Mesendoderm (in vitro differentiated cells): Measurements from ENCODE around the gene GP5.

Experiments used
- DNase-seq: peaks from one replicate; pipeline ENCODE4 v3.0.0; 2013
- H2AK5ac ChIP-seq: 2 replicates; pipeline ENCODE4 v1.6.1; 2013; ENCODE audit warnings: low read length, inconsistent platforms
- H2BK120ac ChIP-seq: 2 replicates; pipeline ENCODE4 v1.6.1; 2013; ENCODE audit warnings: low read depth, mild to moderate bottlenecking, low read length, moderate library complexity, mixed read lengths
- H2BK15ac ChIP-seq: replicated peaks from 2 replicates; pipeline ENCODE4 v1.6.1; 2013; ENCODE audit warnings: low read depth, mild to moderate bottlenecking, moderate library complexity
- H2BK5ac ChIP-seq: 2 replicates; pipeline ENCODE4 v1.6.1; 2013; ENCODE audit warnings: low read length, inconsistent platforms
- H3K18ac ChIP-seq: 2 replicates; pipeline ENCODE4 v1.6.1; 2013; ENCODE audit warnings: mild to moderate bottlenecking, low read length, mixed read lengths
- H3K23ac ChIP-seq: one replicate; pipeline ENCODE4 v1.6.1; 2013; ENCODE audit warnings: low read length
- H3K27ac ChIP-seq: 2 replicates; pipeline ENCODE4 v1.5.1; 2013; ENCODE audit warnings: low read depth, mild to moderate bottlenecking, inconsistent platforms, low read length, moderate library complexity
- H3K27me3 ChIP-seq: 2 replicates; pipeline ENCODE4 v1.6.1; 2013; ENCODE audit warnings: low read length, control low read depth, mild to moderate bottlenecking, inconsistent platforms; ENCODE audit not compliant: insufficient read depth, poor library complexity
- H3K36me3 ChIP-seq: 2 replicates; pipeline ENCODE4 v1.6.1; 2013; ENCODE audit warnings: low read length, inconsistent platforms; ENCODE audit not compliant: control insufficient read depth, insufficient read depth
- H3K4ac ChIP-seq: one replicate; pipeline ENCODE4 v1.6.1; 2013; ENCODE audit warnings: low read depth, mild to moderate bottlenecking, low read length, moderate library complexity
- H3K4me1 ChIP-seq: 2 replicates; pipeline ENCODE4 v1.6.1; 2013; ENCODE audit warnings: low read depth, low read length, inconsistent platforms; ENCODE audit not compliant: control insufficient read depth
- H3K4me2 ChIP-seq: 2 replicates; pipeline ENCODE4 v1.6.1; 2013; ENCODE audit warnings: low read length
- H3K4me3 ChIP-seq: 2 replicates; pipeline ENCODE4 v1.5.1; 2013; ENCODE audit warnings: mild to moderate bottlenecking, low read length
- H3K56ac ChIP-seq: one replicate; pipeline ENCODE4 v1.6.1; 2013; ENCODE audit warnings: low read length
- H3K79me1 ChIP-seq: 2 replicates; pipeline ENCODE4 v1.6.1; 2013; ENCODE audit warnings: low read length, inconsistent platforms
- H3K79me2 ChIP-seq: 2 replicates; pipeline ENCODE4 v1.6.1; 2013; ENCODE audit warnings: mild to moderate bottlenecking, low read length; ENCODE audit not compliant: control insufficient read depth, insufficient read depth
- H3K9ac ChIP-seq: 2 replicates; pipeline ENCODE4 v1.6.1; 2013; ENCODE audit warnings: low read length, inconsistent platforms
- H4K5ac ChIP-seq: one replicate; pipeline ENCODE4 v1.6.1; 2013; ENCODE audit warnings: low read length
- H4K8ac ChIP-seq: one replicate; pipeline ENCODE4 v1.6.1; 2013; ENCODE audit warnings: low read depth, mild to moderate bottlenecking, control low read depth, low read length, moderate library complexity
- WGBS: extraction: QIAGEN DNeasy Blood & Tissue Kit; methylation state at CpG from one replicate; pipeline ENCODE4 v1.1.7; 2013; ENCODE audit warnings: low lambda C conversion rate, missing lambda C conversion rate; ENCODE audit not compliant: insufficient coverage; ENCODE audit errors: extremely low coverage; 5-methylcytosine and 5-hydroxymethylcytosine counted together

The GP5 gene

DNA sequence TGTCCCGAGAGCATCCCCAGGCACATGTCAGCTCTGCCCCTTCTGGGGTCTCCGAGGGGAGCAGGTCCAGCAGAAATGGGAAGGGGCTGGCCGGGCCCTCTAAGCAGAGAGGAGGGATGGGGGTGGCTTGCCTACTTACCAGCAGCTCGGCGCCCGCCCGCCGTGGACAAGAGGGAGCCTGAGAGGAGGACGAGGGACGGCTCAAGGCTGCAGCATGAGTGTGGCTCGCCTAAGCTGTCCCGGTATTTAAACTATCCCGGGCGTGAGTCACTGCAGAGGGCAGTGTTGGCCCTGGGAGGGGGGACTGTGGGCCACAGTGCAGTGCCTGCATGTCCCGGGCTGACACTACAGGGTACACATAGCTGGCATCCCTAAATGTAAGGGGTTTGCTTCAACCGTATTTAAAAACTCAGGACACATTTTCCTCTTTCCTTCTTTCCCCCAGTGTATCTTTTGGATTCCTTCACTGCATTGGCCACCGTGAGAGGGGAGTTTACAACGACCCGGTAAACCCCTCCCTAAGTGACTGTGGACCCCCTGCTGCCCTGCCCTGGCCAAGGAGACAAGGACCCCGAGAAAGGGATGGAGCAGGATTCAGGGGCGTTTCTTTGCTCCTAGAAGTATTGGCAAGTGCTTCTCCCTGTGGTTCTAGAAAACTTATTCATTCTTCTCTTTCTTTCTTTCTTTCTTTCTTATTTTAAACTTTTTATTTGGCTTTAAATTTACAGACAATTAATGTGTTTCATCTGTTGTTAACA is 29.4 kb downstream of the GP5 start, which contains the start of gene LRRC15:
TSS of gene LRRC15 (minus strand) at position 222 of the 758 bp plus-strand sequence. CDS start 8,700 bp downstream, outside the sequence.
- Histone ChIP-seq H3K4me1 (peaks cover 2% of the 10 kb centered on the region), H3K27me3 (no peaks in the 10 kb centered on the region), H3K79me2 (no peaks in the 10 kb centered on the region), H3K27ac (no peak within 1 kb of the TSS), H4K5ac (no peak within 1 kb of the TSS), H2BK120ac (no peak within 1 kb of the TSS), H3K56ac (peak within 1 kb of the TSS; percentile 64), H3K4me3 (no peak within 1 kb of the TSS), H4K8ac (no peak within 1 kb of the TSS), H2AK5ac (no peak within 1 kb of the TSS), H3K36me3 (no peaks in the 10 kb centered on the region), H2BK15ac (no peak within 1 kb of the TSS), H2BK5ac (no peak within 1 kb of the TSS), H3K23ac (peak within 1 kb of the TSS; percentile 1), H3K4ac (no peak within 1 kb of the TSS), H3K9ac (peak within 1 kb of the TSS; percentile 31), H3K4me2 (peak within 1 kb of the TSS; percentile 38), H3K18ac (no peak within 1 kb of the TSS), H3K79me1 (no peaks in the 10 kb centered on the region)
- WGBS, result no CpG with 5 or more reads among the region's 21 CpGs
- DNase-seq, result peak; percentile 87

DNA sequence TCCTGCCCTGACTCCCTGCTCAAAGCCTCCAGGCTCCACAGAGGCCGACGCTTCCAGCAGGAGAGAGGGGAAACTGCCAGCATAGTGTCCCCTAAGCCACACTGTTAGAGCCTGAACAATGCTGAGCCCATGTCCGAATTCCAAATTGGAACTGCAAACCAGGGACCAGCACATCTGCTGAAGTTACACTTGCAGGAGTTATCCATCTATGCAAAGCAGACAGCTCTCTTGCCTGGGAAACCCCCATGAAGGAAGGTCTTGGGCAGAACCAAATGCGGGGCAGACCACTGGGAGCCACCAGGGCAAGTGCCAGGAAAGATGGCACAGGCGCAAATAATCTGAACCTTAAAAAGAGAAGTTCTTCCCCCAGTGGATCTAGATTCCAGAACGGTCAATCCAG is 30.1 kb downstream of the GP5 start:
- Histone ChIP-seq H3K18ac (no peak overlapping the region), H3K27me3 (no peaks in the 10 kb centered on the region), H3K9ac (no peak overlapping the region), H2AK5ac (no peak overlapping the region), H3K79me1 (no peaks in the 10 kb centered on the region), H3K27ac (no peak overlapping the region), H3K79me2 (no peaks in the 10 kb centered on the region), H2BK120ac (no peak overlapping the region), H3K56ac (no peak overlapping the region), H4K8ac (no peak overlapping the region), H3K4ac (no peak overlapping the region), H2BK5ac (no peak overlapping the region), H3K4me3 (no peak overlapping the region), H3K4me2 (no peak overlapping the region), H3K23ac (peak overlapping the region; percentile 1), H4K5ac (no peak overlapping the region), H2BK15ac (no peak overlapping the region), H3K4me1 (peaks cover 2% of the 10 kb centered on the region), H3K36me3 (no peaks in the 10 kb centered on the region)
- no CpG with 5 or more reads among the region's 6 CpGs for WGBS
- no peak for DNase-seq

DNA sequence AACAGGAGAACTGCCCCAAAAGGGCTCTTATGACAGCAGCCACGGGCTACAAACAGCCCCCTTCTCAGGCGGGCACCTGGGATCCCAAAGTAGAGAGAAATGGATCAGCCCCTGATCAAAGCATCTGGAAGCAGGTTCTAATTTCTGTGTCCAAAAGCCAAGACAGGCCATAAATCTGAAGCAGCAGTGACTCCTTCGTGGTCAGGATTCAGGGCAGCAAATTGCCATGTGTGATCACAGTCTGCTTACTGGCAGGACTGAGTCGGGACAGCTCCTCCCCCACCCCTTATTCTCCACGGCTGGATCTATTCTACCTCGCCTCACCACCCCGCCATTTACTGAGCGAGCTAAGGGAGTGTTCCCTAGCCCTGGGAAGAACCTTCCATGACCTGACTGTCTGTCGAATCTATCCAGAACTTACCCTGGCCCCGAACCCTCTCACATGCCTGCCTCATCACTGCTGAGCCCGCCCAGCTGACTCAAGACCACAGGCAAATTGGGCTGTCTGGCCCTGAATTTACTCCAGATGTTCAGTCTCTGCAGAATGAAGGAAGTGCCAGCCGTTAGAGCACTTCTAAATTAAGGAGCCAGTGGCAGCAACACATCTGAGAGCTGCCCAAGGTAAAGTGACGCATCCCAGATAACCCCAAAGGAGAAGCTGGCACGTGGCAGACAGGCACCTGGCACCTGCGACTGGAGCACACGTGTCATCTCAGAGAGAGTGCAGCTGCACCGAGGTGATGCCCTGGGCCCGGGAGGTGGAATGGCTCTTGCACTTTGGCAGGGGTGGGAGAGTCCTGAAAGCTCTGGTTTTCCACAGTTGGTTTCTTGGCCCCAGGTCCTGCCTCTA is 30.8 kb downstream of the GP5 start:
- H3K4me3 ChIP-seq, result no peak overlapping the region
- no peaks in the 10 kb centered on the region for H3K79me1 ChIP-seq
- peak overlapping the region; percentile 1 for H3K23ac ChIP-seq
- H2BK5ac ChIP-seq, result no peak overlapping the region
- no peak overlapping the region for H2AK5ac ChIP-seq
- H3K27ac ChIP-seq, result no peak overlapping the region
- no peak overlapping the region for H2BK15ac ChIP-seq
- H3K4me2 ChIP-seq, result no peak overlapping the region
- H4K8ac ChIP-seq, result no peak overlapping the region
- H3K56ac ChIP-seq, result peak overlapping the region; percentile 56
- H3K18ac ChIP-seq, result no peak overlapping the region
- no peak overlapping the region for H4K5ac ChIP-seq
- H3K4ac ChIP-seq, result no peak overlapping the region
- no peaks in the 10 kb centered on the region for H3K79me2 ChIP-seq
- no peak overlapping the region for H2BK120ac ChIP-seq
- H3K4me1 ChIP-seq, result peaks cover 2% of the 10 kb centered on the region
- H3K27me3 ChIP-seq, result no peaks in the 10 kb centered on the region
- no peaks in the 10 kb centered on the region for H3K36me3 ChIP-seq
- no CpG with 5 or more reads among the region's 18 CpGs for WGBS
- no peak overlapping the region for H3K9ac ChIP-seq
- DNase-seq, result no peak

DNA sequence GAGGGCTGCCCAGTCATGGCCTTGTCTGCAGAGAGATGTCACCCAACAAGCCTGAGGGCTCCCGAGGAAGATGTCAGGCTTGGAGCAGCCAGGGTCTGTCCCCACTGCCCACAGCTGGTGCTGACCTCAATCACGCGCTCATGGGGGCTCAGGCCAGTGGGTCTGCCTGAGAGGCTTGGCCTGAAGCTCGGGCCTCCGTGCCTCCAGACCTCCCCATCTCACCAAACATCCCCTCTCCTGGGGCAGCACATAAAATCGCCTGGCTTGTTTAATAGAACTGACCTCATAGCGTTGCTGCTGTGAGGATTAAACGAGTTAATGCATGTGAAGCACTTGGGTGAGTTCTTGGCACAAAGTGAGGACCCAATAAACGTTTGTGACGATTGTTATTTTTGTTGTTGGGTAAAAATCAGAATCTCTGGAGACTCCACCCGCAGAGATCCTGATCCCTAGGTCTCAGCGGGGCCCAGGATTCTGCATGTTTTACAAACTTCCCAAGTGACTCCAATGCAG is 33.0 kb downstream of the GP5 start:
- Histone ChIP-seq H2BK120ac (no peak overlapping the region), H3K56ac (peak overlapping the region; percentile 34), H3K4me2 (no peak overlapping the region), H3K4me1 (peaks cover 2% of the 10 kb centered on the region), H3K79me2 (no peaks in the 10 kb centered on the region), H3K79me1 (no peaks in the 10 kb centered on the region), H3K27me3 (no peaks in the 10 kb centered on the region), H3K9ac (no peak overlapping the region), H2AK5ac (no peak overlapping the region), H3K23ac (no peak overlapping the region), H3K36me3 (no peaks in the 10 kb centered on the region), H3K27ac (no peak overlapping the region), H3K18ac (no peak overlapping the region), H3K4ac (no peak overlapping the region), H2BK15ac (no peak overlapping the region), H4K8ac (no peak overlapping the region), H2BK5ac (no peak overlapping the region), H4K5ac (no peak overlapping the region), H3K4me3 (no peak overlapping the region)
- DNase-seq, result no peak
- no CpG with 5 or more reads among the region's 12 CpGs for WGBS

DNA sequence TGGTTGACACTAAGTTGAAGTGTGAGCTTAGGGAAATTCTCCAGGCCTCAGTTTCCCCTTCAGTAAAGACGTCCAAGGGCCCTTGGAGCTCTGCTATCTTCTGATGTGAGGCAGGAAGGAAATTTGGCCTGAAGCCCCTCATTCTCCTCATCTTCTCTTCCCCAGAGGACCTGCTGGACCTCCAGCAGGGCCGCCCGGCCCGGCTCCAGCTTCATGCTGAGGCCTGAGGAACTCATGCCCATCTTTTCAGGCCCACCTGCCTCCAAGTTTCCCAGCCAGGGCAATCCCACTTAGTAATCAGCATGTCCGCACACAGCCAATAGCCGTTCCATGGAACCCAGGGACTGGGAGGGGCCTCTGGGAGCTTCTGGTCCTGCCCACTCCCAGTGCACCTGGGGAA is 33.5 kb downstream of the GP5 start:
- Histone ChIP-seq H2AK5ac (no peak overlapping the region), H4K5ac (no peak overlapping the region), H2BK15ac (no peak overlapping the region), H3K56ac (no peak overlapping the region), H3K27ac (no peak overlapping the region), H3K4me3 (no peak overlapping the region), H3K4ac (no peak overlapping the region), H3K4me1 (peaks cover 2% of the 10 kb centered on the region), H3K9ac (no peak overlapping the region), H3K79me1 (no peaks in the 10 kb centered on the region), H3K36me3 (no peaks in the 10 kb centered on the region), H2BK5ac (no peak overlapping the region), H2BK120ac (no peak overlapping the region), H3K18ac (no peak overlapping the region), H3K4me2 (no peak overlapping the region), H3K27me3 (no peaks in the 10 kb centered on the region), H3K23ac (no peak overlapping the region), H3K79me2 (no peaks in the 10 kb centered on the region), H4K8ac (no peak overlapping the region)
- no peak for DNase-seq
- WGBS, result no CpG with 5 or more reads among the region's 6 CpGs
